Measurements from ENCODE around the gene EXOC6B.

EXOC6B gene

GRCh38 chr2:72146347-72147302 is 679.2 kb downstream of the EXOC6B start:
- DNase-seq (ENCODE audit: low spot score): no peak

- no peak for DNase-seq (ENCODE audit: low spot score)
These were observed 680.0 kb downstream of the EXOC6B start for GRCh38 chr2:72145658-72146329.

GRCh38 chr2:72145289-72145657 is 680.6 kb downstream of the EXOC6B start:
- DNase-seq (ENCODE audit: low spot score): no peak

- no peak for DNase-seq (ENCODE audit: low spot score)
These were observed 681.1 kb downstream of the EXOC6B start for GRCh38 chr2:72144632-72145288.

- no peak for DNase-seq (ENCODE audit: low spot score)
These were observed 681.6 kb downstream of the EXOC6B start for GRCh38 chr2:72144274-72144631.

GRCh38 chr2:72143441-72144273 is 682.2 kb downstream of the EXOC6B start:
- no peak for DNase-seq (ENCODE audit: low spot score)

- peak; percentile 47 for DNase-seq (ENCODE audit: low spot score)
These were observed 683.0 kb downstream of the EXOC6B start for GRCh38 chr2:72142570-72143440.

GRCh38 chr2:72141881-72142451 is 683.9 kb downstream of the EXOC6B start:
- DNase-seq (ENCODE audit: low spot score): no peak

GRCh38 chr2:72141032-72141645 is 684.7 kb downstream of the EXOC6B start:
- DNase-seq (ENCODE audit: low spot score): no peak

GRCh38 chr2:72140621-72140960 is 685.2 kb downstream of the EXOC6B start:
- no peak for DNase-seq (ENCODE audit: low spot score)

- DNase-seq (ENCODE audit: low spot score): no peak
These were observed 685.8 kb downstream of the EXOC6B start for GRCh38 chr2:72139874-72140620.

- DNase-seq (ENCODE audit: low spot score): no peak
These were observed 686.4 kb downstream of the EXOC6B start for GRCh38 chr2:72139471-72139873.

GRCh38 chr2:72138921-72139381 is 686.9 kb downstream of the EXOC6B start:
- peak; percentile 47 for DNase-seq (ENCODE audit: low spot score)

GRCh38 chr2:72138011-72138881 is 687.6 kb downstream of the EXOC6B start:
- no peak for DNase-seq (ENCODE audit: low spot score)

- DNase-seq (ENCODE audit: low spot score): peak; percentile 72
These were observed 688.3 kb downstream of the EXOC6B start for GRCh38 chr2:72137498-72138010.

GRCh38 chr2:72136933-72137497 is 688.8 kb downstream of the EXOC6B start:
- no peak for DNase-seq (ENCODE audit: low spot score)

GRCh38 chr2:72136331-72136730 is 689.5 kb downstream of the EXOC6B start:
- no peak for DNase-seq (ENCODE audit: low spot score)

GRCh38 chr2:72135921-72136320 is 689.9 kb downstream of the EXOC6B start:
- no peak for DNase-seq (ENCODE audit: low spot score)
